K562 (cell line): ENCODE measurements around the gene BBX. TPM values are rescaled to one million over a fixed set of nuclear protein-coding genes. Genes with fewer than 3 reads are reported as not detected.

Experiments used
- ATAC-seq: fragments of 200-7000 bp; cut with Tn5 transposase; 3 replicates; pipeline ENCODE4 v1.9.1; 2020; ENCODE audit warnings: moderate library complexity
- BruUV-seq: library from RNA; stranded (reverse); fragments of 400-500 nt; replicated peaks from 2 replicates; lab custom pipeline; 2021; lab: Mats Ljungman, UMichigan
- CTCF ChIA-PET: fragments of 300-600 bp; formaldehyde crosslinking; extraction: SDS; loops from one replicate; lab custom pipeline; 2021; ENCODE audit warnings: low intra/inter-chr PET ratio; lab: Yijun Ruan, JAX
- POLR2A ChIA-PET: fragments of 300-600, 350-650 bp; sonication (Branson Sonifier 250); formaldehyde crosslinking; extraction: SDS; loops from one replicate; lab custom pipeline; 2021; ENCODE audit warnings: antibody characterized with exemption, inconsistent platforms; lab: Yijun Ruan, JAX
- DNase-seq, 4 experiments: peaks; one replicate each; pipeline versions ENCODE4 v3.0.0 to v3.0.0-alpha.2; 2011 to 2018; ENCODE audit warnings: low spot score in 3 of 4, mixed read lengths in 3 of 4; ENCODE audit errors: extremely low read depth in 1 of 4
- FAIRE-seq: peaks from 2 replicates; lab custom pipeline; 2011; peaks lifted over from hg19 to GRCh38; lab: Jason Lieb, UNC
- H2AFZ ChIP-seq: 2 replicates; pipeline ENCODE4 v1.6.0; 2011; ENCODE audit warnings: low read depth, low read length, control low read depth, inconsistent platforms
- H3K27ac ChIP-seq: fragments of 200-600 bp; 3 replicates; pipeline ENCODE4 v1.8.0; 2011; ENCODE audit warnings: low read depth, mild to moderate bottlenecking, control low read depth, inconsistent platforms, low read length, moderate library complexity, mixed read lengths; ENCODE audit errors: extremely low read depth
- H3K27me3 ChIP-seq, 2 experiments: fragments of 300-600 bp in 1 of 2; 2 replicates in 1 of 2; 3 replicates in 1 of 2; pipeline versions ENCODE4 v1.6.0 to v1.8.0; 2011; ENCODE audit warnings: inconsistent platforms in 2 of 2, low read length in 2 of 2, mild to moderate bottlenecking in 1 of 2, mixed read lengths in 1 of 2, moderate library complexity in 1 of 2; ENCODE audit not compliant: control insufficient read depth in 2 of 2, insufficient read depth in 2 of 2
- H3K36me3 ChIP-seq: fragments of 300-600 bp; 3 replicates; pipeline ENCODE4 v1.8.0; 2011; ENCODE audit warnings: mild to moderate bottlenecking, low read length, inconsistent platforms; ENCODE audit not compliant: control insufficient read depth, insufficient read depth
- H3K4me1 ChIP-seq, 2 experiments: fragments of 200-600 bp in 1 of 2; replicated peaks in 1 of 2; 2 replicates in 1 of 2; 3 replicates in 1 of 2; pipeline versions ENCODE4 v1.5.1 to v1.8.0; 2011; ENCODE audit warnings: inconsistent platforms in 2 of 2, low read length in 2 of 2, mild to moderate bottlenecking in 1 of 2, mixed read lengths in 1 of 2, moderate library complexity in 1 of 2; ENCODE audit not compliant: control insufficient read depth in 2 of 2, insufficient read depth in 2 of 2
- H3K4me2 ChIP-seq: 2 replicates; pipeline ENCODE4 v1.6.1; 2011; ENCODE audit warnings: low read length, control low read depth, inconsistent platforms, mixed read lengths; ENCODE audit not compliant: insufficient read depth
- H3K4me3 ChIP-seq: fragments of 200-600 bp; sonication (generic), shearing (Covaris generic); 2 replicates; pipeline ENCODE4 v1.5.1; 2016; ENCODE audit warnings: control low read depth, inconsistent platforms
- H3K79me2 ChIP-seq: fragments of 200-600 bp; 3 replicates; pipeline ENCODE4 v1.8.0; 2011; ENCODE audit warnings: low read length, inconsistent platforms; ENCODE audit not compliant: control insufficient read depth, insufficient read depth
- H3K9ac ChIP-seq, 2 experiments: 2 replicates each; pipeline versions ENCODE4 v1.6.0 to v1.6.1; 2011; ENCODE audit warnings: low read depth in 2 of 2, low read length in 2 of 2, control low read depth in 1 of 2, inconsistent platforms in 1 of 2, mild to moderate bottlenecking in 1 of 2, mixed read lengths in 1 of 2; ENCODE audit not compliant: insufficient read depth in 1 of 2
- H3K9me1 ChIP-seq: one replicate; pipeline ENCODE4 v1.6.0; 2011; ENCODE audit warnings: inconsistent platforms, mild to moderate bottlenecking, low read length, moderate library complexity; ENCODE audit not compliant: control insufficient read depth, insufficient read depth
- H3K9me3 ChIP-seq: replicated peaks from 2 replicates; pipeline ENCODE4 v1.5.1; 2011; ENCODE audit warnings: low read depth, low read length, inconsistent platforms; ENCODE audit not compliant: control insufficient read depth, insufficient read depth
- H4K20me1 ChIP-seq: replicated peaks from 2 replicates; pipeline ENCODE4 v1.6.1; 2011; ENCODE audit warnings: low read length, inconsistent platforms, mixed read lengths; ENCODE audit not compliant: control insufficient read depth, insufficient read depth
- BRF2 ChIP-seq: IDR thresholded peaks from 3 replicates; pipeline ENCODE4 v1.6.1; 2011; ENCODE audit warnings: borderline replicate concordance, mild to moderate bottlenecking; ENCODE audit not compliant: insufficient read length, insufficient read depth
- HDAC8 ChIP-seq: fragments of 450-650 bp; IDR thresholded peaks from 2 replicates; pipeline ENCODE4 v1.6.1; 2016; ENCODE audit warnings: mild to moderate bottlenecking, missing genetic modification characterization, moderate library complexity, missing compliant biosample characterization
- HSF4 ChIP-seq: fragments of 250-450 bp; sonication (Bioruptor Pico); IDR thresholded peaks from 2 replicates; pipeline ENCODE4 v2.1.2; 2022; ENCODE audit warnings: mild to moderate bottlenecking, moderate library complexity, borderline replicate concordance
- MEF2A ChIP-seq: IDR thresholded peaks from 2 replicates; pipeline ENCODE4 v1.6.1; 2011; ENCODE audit warnings: low read depth, mild to moderate bottlenecking, low read length, moderate library complexity; ENCODE audit not compliant: control insufficient read depth
- MYBL2 ChIP-seq, 2 experiments: fragments of 450-650 bp in 1 of 2; sonication (generic) in 1 of 2; formaldehyde crosslinking in 1 of 2; IDR thresholded peaks; 2 replicates each; pipeline versions ENCODE4 v1.6.1 to v1.8.1; 2017 to 2022; ENCODE audit warnings: borderline replicate concordance in 1 of 2, inconsistent platforms in 1 of 2, low read depth in 1 of 2, mild to moderate bottlenecking in 1 of 2, missing genetic modification reagents in 1 of 2, moderate library complexity in 1 of 2
- POLR2B ChIP-seq: fragments of 450-650 bp; IDR thresholded peaks from 2 replicates; pipeline ENCODE4 v1.6.1; 2018; ENCODE audit warnings: low read depth; ENCODE audit not compliant: partially characterized antibody
- RBM22 ChIP-seq: fragments of 200-400 bp; formaldehyde crosslinking; IDR thresholded peaks from 2 replicates; pipeline ENCODE4 v1.6.1; 2018; ENCODE audit warnings: low read length, low read depth; ENCODE audit not compliant: poor library complexity, severe bottlenecking
- RNF219 ChIP-seq: fragments of 250-450 bp; sonication (Bioruptor Pico); IDR thresholded peaks from 2 replicates; pipeline ENCODE4 v1.5.0; 2022; ENCODE audit warnings: mild to moderate bottlenecking
- SMC3 ChIP-seq: conservative IDR thresholded peaks from 2 replicates; pipeline ENCODE4 v1.6.1; 2011; ENCODE audit warnings: low read depth, low read length, improper control_type of control experiment; ENCODE audit not compliant: insufficient read depth
- ZFP30 ChIP-seq: fragments of 250-450 bp; sonication (Bioruptor Pico); IDR thresholded peaks from 2 replicates; pipeline ENCODE4 v1.8.0; 2022; ENCODE audit warnings: moderate library complexity, mild to moderate bottlenecking, inconsistent platforms, borderline replicate concordance
- ZNF124 ChIP-seq: sonication (generic); formaldehyde crosslinking; IDR thresholded peaks from 2 replicates; pipeline ENCODE4 v1.8.1; 2022; ENCODE audit warnings: missing genetic modification reagents
- WGBS: fragments of 100-300 bp; shearing (Covaris generic); methylation state at CpG from one replicate; pipeline ENCODE4 v1.1.6; 2016; ENCODE audit warnings: low coverage, mixed read lengths; ENCODE audit not compliant: insufficient coverage; ENCODE audit errors: missing lambda C conversion rate; 5-methylcytosine and 5-hydroxymethylcytosine counted together
- in situ Hi-C: fragments of 300-500 bp; cut with MboI; formaldehyde crosslinking; loops from 4 replicates; pipeline ENCODE4 v1.15.0; 2018; ENCODE audit warnings: inconsistent platforms, mixed read lengths
- intact Hi-C: fragments of 100-400 bp; cut with micrococcal nuclease; formaldehyde crosslinking; loops from 2 replicates; pipeline ENCODE4 v1.14.2; 2022
- polyA plus RNA-seq, 8 experiments: library from polyadenylated mRNA; depleted of rRNA in 4 of 8; stranded (reverse) in 5 of 8; unstranded in 3 of 8; fragments of >200 nt; fragmentation: Nextera tagmentation in 2 of 8; fragmentation: Illumina TruSeq in 1 of 8; extraction: Ambion mirVana in 2 of 8; extraction: Trizol in 1 of 8; gene quantifications; 2 replicates each; pipeline versions ENCODE4 v1.2.1 to v1.2.3, GENCODE V29; 2011 to 2014; ENCODE audit warnings: inconsistent platforms in 1 of 8, missing spikeins in 1 of 8
- total RNA-seq, 7 experiments: library from RNA; depleted of rRNA in 6 of 7; stranded (reverse); fragments of >200 nt in 6 of 7; fragmentation: Illumina TruSeq in 2 of 7; extraction: Trizol in 2 of 7; gene quantifications; 2 replicates each; pipeline versions ENCODE4 v1.2.1 to v1.2.3, GENCODE V29; 2011 to 2021; ENCODE audit warnings: low replicate concordance in 1 of 7
- TF ChIP-seq, protein P1 (sequence below): fragments of 250-450 bp; sonication (Bioruptor Pico); IDR thresholded peaks from 2 replicates; pipeline ENCODE4 v1.8.0; 2021; ENCODE audit warnings: borderline replicate concordance, mild to moderate bottlenecking, moderate library complexity; ENCODE audit not compliant: poor library complexity, severe bottlenecking

The BBX gene
- total and polyA plus RNA-seq, 9 of the 15 experiments (the other 6 are each of a cell fraction or from before 2014, with no cell fraction given) = 4.9 to 19.5 (median 11.8) TPM

DNA sequence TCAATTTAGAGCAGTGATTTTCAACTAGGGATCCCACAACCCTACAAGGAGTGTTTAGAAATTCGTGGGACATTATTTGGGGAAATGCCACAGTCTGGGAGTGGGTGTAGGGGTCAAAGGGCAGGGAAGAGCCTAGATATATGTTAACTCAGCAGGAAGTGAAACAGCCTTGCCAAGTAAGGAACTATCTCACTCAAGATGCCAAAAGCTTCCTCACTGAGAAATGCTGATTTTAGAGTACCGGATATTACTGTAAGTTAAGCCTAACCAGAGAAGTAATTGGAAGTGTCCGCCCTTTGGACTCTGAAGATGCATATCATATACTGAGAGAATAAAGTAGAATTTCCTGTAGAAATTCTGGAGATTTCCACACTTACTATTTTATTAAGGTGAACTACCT is 158.6 kb downstream of the BBX start:
- intact Hi-C loops = no loop called here
- Histone ChIP-seq H3K9me1 (no peaks in the 10 kb centered on the region), H3K27me3 (no peaks in the 10 kb centered on the region), H3K4me2 (no peak overlapping the region), H3K27ac (no peak overlapping the region), H3K4me1 (peaks cover 0 to 7% of the 10 kb centered on the region in 2 experiments; a peak in 1 of 5 replicates), H3K79me2 (no peaks in the 10 kb centered on the region), H3K36me3 (no peaks in the 10 kb centered on the region), H4K20me1 (no peaks in the 10 kb centered on the region), H2AFZ (no peak overlapping the region), H3K4me3 (no peak overlapping the region), H3K9ac (no peak overlapping the region), H3K9me3 (no peaks in the 10 kb centered on the region)
- in situ Hi-C loops = no loop called here
- ATAC-seq (no peak), FAIRE-seq (no peak), DNase-seq (no peak)
- ChIA-PET POLR2A (no interaction called here), CTCF (no interaction called here)
- no TSS peak for BruUV-seq
- 47% methylated on average over 3 of the region's 3 CpGs for WGBS
- no peak for TF ChIP-seq POLR2B
- TF ChIP-seq, protein P1, sequence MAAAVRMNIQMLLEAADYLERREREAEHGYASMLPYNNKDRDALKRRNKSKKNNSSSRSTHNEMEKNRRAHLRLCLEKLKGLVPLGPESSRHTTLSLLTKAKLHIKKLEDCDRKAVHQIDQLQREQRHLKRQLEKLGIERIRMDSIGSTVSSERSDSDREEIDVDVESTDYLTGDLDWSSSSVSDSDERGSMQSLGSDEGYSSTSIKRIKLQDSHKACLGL = no peak
- TF ChIP-seq ZNF124 = no peak

- intact Hi-C loops = no loop called here
- Histone ChIP-seq H3K4me1 (peaks cover 0 to 7% of the 10 kb centered on the region in 2 experiments; a peak in 1 of 5 replicates), H3K9me3 (no peaks in the 10 kb centered on the region), H3K27ac (no peak overlapping the region), H3K4me2 (no peak overlapping the region), H3K9me1 (no peaks in the 10 kb centered on the region), H3K27me3 (no peaks in the 10 kb centered on the region), H4K20me1 (no peaks in the 10 kb centered on the region), H2AFZ (no peak overlapping the region), H3K9ac (no peak overlapping the region), H3K36me3 (no peaks in the 10 kb centered on the region), H3K79me2 (no peaks in the 10 kb centered on the region), H3K4me3 (no peak overlapping the region)
- 33% methylated on average over 1 of the region's 1 CpG for WGBS
- ChIA-PET CTCF (no interaction called here), POLR2A (no interaction called here)
- no TSS peak for BruUV-seq
- no peak for FAIRE-seq
- no peak for DNase-seq
- in situ Hi-C loops = no loop called here
- no peak for ATAC-seq
- TF ChIP-seq BRF2 = no peak
- TF ChIP-seq RNF219 (CRISPR knock-in tag) = no peak
- no peak for TF ChIP-seq MYBL2 (IDR thresholded peaks at IDR 0.05; ENCODE audit: low read depth)
- TF ChIP-seq MYBL2 (CRISPR knock-in tag; IDR thresholded peaks at IDR 0.05; ENCODE audit: borderline replicate concordance) = no peak
- TF ChIP-seq RBM22 = no peak
- TF ChIP-seq SMC3 = no peak
- no peak for TF ChIP-seq HDAC8
- no peak for TF ChIP-seq ZFP30 (CRISPR knock-in tag)
- no peak for TF ChIP-seq MEF2A
- no peak for TF ChIP-seq HSF4 (CRISPR knock-in tag)
Observed at GRCh38 chr3:107682580-107682979, 159.8 kb downstream of the BBX start.
